ENCODE data around the gene ME3. TPM values are rescaled to one million over a fixed set of nuclear protein-coding genes. Genes with fewer than 3 reads are reported as not detected.

Gene ME3
- total and polyA plus RNA-seq, 4 donors: 7.4 to 38.7 (median 21.2) TPM

DNA sequence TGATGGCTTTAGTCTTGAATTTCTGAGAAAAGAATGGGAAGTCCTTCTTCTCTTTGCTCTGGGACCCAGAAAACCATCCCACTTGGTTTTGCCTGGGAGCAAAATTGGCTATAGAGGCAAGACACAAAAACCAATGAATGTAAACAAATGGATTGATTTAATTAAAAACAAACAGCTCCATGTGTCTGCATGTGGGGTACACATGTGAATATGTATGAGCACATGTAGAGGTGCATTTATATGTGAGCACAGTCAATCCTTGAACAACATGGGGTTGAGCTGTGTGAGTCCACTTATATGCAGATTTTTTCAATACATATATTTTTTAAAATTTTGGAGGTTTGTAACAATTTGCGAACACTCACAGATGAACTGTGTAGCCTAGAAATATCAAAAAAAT lies 210.5 kb downstream of the ME3 start:
- Histone ChIP-seq H3K9me3 (ENCODE audit: control insufficient read depth in 4 of 4, insufficient read depth in 3 of 4, low read length in 3 of 4) (no peaks in the 10 kb centered on the region), H3K27me3 (ENCODE audit: control insufficient read depth in 3 of 3, insufficient read depth in 3 of 3, low read length in 2 of 3) (no peaks in the 10 kb centered on the region), H3K4me1 (ENCODE audit: control insufficient read depth in 5 of 5, insufficient read depth in 5 of 5, low read length in 5 of 5) (peaks cover 0 to 10% (median 6%) of the 10 kb centered on the region in 5 donors), H3K4me3 (no peak overlapping the region), H3K9ac (ENCODE audit: insufficient read depth in 1 of 2, low read length in 2 of 2) (no peak overlapping the region), H3K27ac (ENCODE audit: low read depth in 1 of 2, low read length in 1 of 2) (no peak overlapping the region), H3K36me3 (ENCODE audit: control insufficient read depth in 4 of 4, insufficient read depth in 4 of 4, low read length in 4 of 4) (peaks cover 0 to 7% (median under 1%) of the 10 kb centered on the region in 4 donors)
- ATAC-seq (ENCODE audit: insufficient read depth, low FRiP score): no peak
- WGBS, 2 donors: 95 to 99% methylated on average over 1 of the region's 1 CpG
- DNase-seq: no peak
- TF ChIP-seq, protein P1, sequence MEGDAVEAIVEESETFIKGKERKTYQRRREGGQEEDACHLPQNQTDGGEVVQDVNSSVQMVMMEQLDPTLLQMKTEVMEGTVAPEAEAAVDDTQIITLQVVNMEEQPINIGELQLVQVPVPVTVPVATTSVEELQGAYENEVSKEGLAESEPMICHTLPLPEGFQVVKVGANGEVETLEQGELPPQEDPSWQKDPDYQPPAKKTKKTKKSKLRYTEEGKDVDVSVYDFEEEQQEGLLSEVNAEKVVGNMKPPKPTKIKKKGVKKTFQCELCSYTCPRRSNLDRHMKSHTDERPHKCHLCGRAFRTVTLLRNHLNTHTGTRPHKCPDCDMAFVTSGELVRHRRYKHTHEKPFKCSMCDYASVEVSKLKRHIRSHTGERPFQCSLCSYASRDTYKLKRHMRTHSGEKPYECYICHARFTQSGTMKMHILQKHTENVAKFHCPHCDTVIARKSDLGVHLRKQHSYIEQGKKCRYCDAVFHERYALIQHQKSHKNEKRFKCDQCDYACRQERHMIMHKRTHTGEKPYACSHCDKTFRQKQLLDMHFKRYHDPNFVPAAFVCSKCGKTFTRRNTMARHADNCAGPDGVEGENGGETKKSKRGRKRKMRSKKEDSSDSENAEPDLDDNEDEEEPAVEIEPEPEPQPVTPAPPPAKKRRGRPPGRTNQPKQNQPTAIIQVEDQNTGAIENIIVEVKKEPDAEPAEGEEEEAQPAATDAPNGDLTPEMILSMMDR (IDR thresholded peaks at IDR 0.05; ENCODE audit: control extremely low read depth, extremely low read depth): no peak

DNA sequence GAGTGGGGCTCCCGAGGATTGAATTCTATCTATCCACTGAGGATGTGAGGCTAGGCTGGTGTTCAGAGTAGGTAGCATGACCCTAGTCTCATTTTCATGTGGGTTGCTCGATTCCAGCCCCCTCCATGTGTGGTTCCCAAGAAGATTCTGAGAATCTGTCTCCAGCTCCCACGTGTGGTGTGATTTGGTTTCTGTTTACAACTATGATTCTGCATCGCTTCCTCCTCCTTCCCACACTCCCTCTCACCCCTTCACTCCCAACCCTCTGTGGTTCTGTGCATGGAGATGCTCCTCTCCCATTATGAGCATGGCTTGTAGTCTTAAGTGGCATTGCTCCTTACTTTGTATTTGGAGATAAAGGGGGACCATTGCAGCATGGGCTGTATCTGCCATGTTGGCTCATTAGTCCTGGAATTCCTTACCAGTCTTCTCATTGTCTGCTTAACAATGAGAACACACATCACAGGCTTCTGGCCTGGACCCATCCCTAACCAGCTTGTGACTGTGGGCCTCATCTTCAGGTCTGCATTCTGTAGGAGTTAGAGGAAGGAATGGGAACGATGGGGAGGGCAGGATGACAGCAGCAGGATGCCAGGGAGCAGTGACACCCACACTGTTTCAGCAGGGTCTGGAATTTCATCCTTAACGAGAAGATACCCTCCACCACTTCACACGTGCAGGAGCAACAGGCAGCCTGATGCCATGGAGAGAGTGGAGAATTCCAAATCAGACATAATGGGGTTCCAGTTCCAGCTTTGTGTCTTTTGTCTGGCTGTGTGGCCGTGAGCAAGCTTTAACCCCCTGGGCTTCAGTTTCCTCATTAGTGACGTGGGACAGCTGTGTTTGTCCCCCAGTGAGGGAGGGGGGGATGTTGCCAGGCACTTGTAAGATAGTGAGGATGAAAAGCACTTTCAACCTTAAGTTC lies 211.7 kb downstream of the ME3 start:
- Histone ChIP-seq H3K27me3 (ENCODE audit: control insufficient read depth in 3 of 3, insufficient read depth in 3 of 3, low read length in 2 of 3) (no peaks in the 10 kb centered on the region), H3K4me3 (no peak overlapping the region), H3K9ac (ENCODE audit: insufficient read depth in 1 of 2, low read length in 2 of 2) (no peak overlapping the region), H3K27ac (ENCODE audit: low read depth in 1 of 2, low read length in 1 of 2) (peak overlapping the region in 1 of 2 donors; percentile 10), H3K4me1 (ENCODE audit: control insufficient read depth in 5 of 5, insufficient read depth in 5 of 5, low read length in 5 of 5) (peaks cover 0 to 10% (median 8%) of the 10 kb centered on the region in 5 donors), H3K9me3 (ENCODE audit: control insufficient read depth in 4 of 4, insufficient read depth in 3 of 4, low read length in 3 of 4) (no peaks in the 10 kb centered on the region), H3K36me3 (ENCODE audit: control insufficient read depth in 4 of 4, insufficient read depth in 4 of 4, low read length in 4 of 4) (peaks cover 0 to 7% (median under 1%) of the 10 kb centered on the region in 4 donors)
- ATAC-seq (ENCODE audit: insufficient read depth, low FRiP score) (no peak), DNase-seq (no peak)
- 70 to 74% methylated on average over 9 of the region's 9 CpGs for WGBS, 2 donors
- TF ChIP-seq, protein P1 (IDR thresholded peaks at IDR 0.05; ENCODE audit: control extremely low read depth, extremely low read depth): no peak

DNA sequence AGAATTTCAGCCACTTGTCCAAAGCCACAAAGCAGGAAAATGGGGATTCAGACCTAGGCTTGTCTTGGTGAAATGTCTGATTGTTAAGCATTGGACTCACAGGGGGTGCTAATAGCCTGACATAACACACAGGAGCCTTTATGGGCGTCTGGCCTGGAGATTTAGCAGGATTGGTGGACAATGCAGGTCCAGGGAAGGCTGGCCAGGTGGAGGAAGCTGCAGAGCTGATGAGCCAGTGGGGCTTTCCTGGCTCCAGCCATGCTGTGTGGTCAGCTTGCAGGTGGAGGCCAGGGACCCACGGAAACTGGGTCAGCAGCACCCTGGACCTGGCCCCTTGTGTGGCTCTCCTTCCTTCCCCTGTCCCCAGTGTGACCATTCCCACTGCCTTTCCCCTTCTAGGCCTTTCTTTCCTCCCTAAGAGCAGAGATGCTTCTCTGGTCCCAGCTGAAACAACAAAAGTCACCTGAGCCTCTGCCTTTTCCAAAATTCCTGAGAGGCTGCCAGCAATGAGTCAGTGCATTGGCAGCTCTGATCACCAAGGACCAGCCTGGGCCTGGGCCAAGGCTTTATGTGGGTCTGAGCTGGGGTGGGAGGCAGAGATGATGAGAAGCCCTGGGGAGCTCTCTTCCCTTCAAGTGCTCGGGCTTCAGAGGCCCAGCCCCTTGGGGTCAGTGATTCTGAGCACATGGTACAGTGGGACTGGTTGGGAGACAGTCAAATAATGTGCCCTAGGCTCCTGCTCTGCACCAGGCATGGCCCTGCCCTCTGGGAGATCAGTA lies 212.5 kb downstream of the ME3 start:
- H3K9ac ChIP-seq (ENCODE audit: insufficient read depth in 1 of 2, low read length in 2 of 2): no peak overlapping the region
- ATAC-seq (ENCODE audit: insufficient read depth, low FRiP score) (peak; percentile 21), DNase-seq (peak in 2 of 3 donors; percentile 32 to 50)
- WGBS, 2 donors: 77 to 80% methylated on average over 3 of the region's 3 CpGs
- no peak overlapping the region for H3K4me3 ChIP-seq
- H3K4me1 ChIP-seq (ENCODE audit: control insufficient read depth in 5 of 5, insufficient read depth in 5 of 5, low read length in 5 of 5): peaks cover 0 to 10% (median 8%) of the 10 kb centered on the region in 5 donors
- peak overlapping the region in 1 of 2 donors; percentile 11 for H3K27ac ChIP-seq (ENCODE audit: low read depth in 1 of 2, low read length in 1 of 2)
- no peaks in the 10 kb centered on the region for H3K27me3 ChIP-seq (ENCODE audit: control insufficient read depth in 3 of 3, insufficient read depth in 3 of 3, low read length in 2 of 3)
- TF ChIP-seq, protein P1 (IDR thresholded peaks at IDR 0.05; ENCODE audit: control extremely low read depth, extremely low read depth): no peak
- no peaks in the 10 kb centered on the region for H3K9me3 ChIP-seq (ENCODE audit: control insufficient read depth in 4 of 4, insufficient read depth in 3 of 4, low read length in 3 of 4)
- H3K36me3 ChIP-seq (ENCODE audit: control insufficient read depth in 4 of 4, insufficient read depth in 4 of 4, low read length in 4 of 4): peaks cover 0 to 7% (median under 1%) of the 10 kb centered on the region in 4 donors
